ENCODE data around the gene MAPK4.

The MAPK4 gene

GRCh38 chr18:50594942-50595341, 35.1 kb downstream of the MAPK4 start:
- Histone ChIP-seq H3K27me3 (ENCODE audit: insufficient read depth, low read length, poor library complexity, severe bottlenecking) (no peaks in the 10 kb centered on the region), H3K36me3 (ENCODE audit: insufficient read depth, low read length) (no peaks in the 10 kb centered on the region), H3K9me3 (ENCODE audit: insufficient read depth, low read depth, low read length) (no peaks in the 10 kb centered on the region), H2AFZ (ENCODE audit: low read length) (no peak overlapping the region), H3K9me2 (replicated peaks; ENCODE audit: low read depth, low read length) (no peaks in the 10 kb centered on the region), H4K20me1 (ENCODE audit: insufficient read depth, low read length, poor library complexity, severe bottlenecking) (no peaks in the 10 kb centered on the region), H3F3A (ENCODE audit: low read depth) (no peaks in the 10 kb centered on the region), H3K79me2 (ENCODE audit: insufficient read depth, low read length) (no peaks in the 10 kb centered on the region), H3K4me3 (ENCODE audit: low read length, poor library complexity, severe bottlenecking) (no peak overlapping the region), H3K9ac (ENCODE audit: low read depth, low read length, poor library complexity, severe bottlenecking) (no peak overlapping the region), H3K4me1 (ENCODE audit: insufficient read depth, low read length, poor library complexity, severe bottlenecking) (no peaks in the 10 kb centered on the region), H3K4me2 (ENCODE audit: low read depth, low read length, poor library complexity, severe bottlenecking) (no peak overlapping the region)
- TF ChIP-seq EZH2phosphoT487 (IDR thresholded peaks at IDR 0.05; ENCODE audit: borderline replicate concordance) (no peak), CTCF (conservative IDR thresholded peaks at IDR 0.05; ENCODE audit: low read length) (no peak)

DNA sequence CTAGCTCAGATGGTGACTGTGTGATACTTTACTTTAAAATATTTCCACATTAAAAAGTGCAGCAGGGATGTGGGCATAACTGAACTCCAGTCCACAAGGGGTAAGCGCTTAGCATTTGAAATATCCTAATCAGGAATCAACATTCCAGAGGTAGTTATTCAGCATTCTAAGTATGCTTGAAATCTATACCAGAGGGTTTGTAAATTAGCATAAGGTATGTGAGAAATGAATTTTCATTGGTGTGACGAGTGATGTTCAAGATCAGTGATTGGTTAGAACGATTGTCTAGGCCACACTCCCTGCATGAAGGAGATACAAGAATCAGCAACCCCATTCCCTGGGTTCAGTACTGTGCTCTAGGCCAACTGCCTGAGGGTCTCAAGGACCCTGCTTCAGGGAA, 42.6 kb downstream of the MAPK4 start:
- Histone ChIP-seq H3K4me3 (ENCODE audit: low read length, poor library complexity, severe bottlenecking) (no peak overlapping the region), H3K79me2 (ENCODE audit: insufficient read depth, low read length) (no peaks in the 10 kb centered on the region), H3K4me2 (ENCODE audit: low read depth, low read length, poor library complexity, severe bottlenecking) (no peak overlapping the region), H3F3A (ENCODE audit: low read depth) (no peaks in the 10 kb centered on the region), H3K36me3 (ENCODE audit: insufficient read depth, low read length) (no peaks in the 10 kb centered on the region), H3K9ac (ENCODE audit: low read depth, low read length, poor library complexity, severe bottlenecking) (no peak overlapping the region), H2AFZ (ENCODE audit: low read length) (no peak overlapping the region), H3K4me1 (ENCODE audit: insufficient read depth, low read length, poor library complexity, severe bottlenecking) (no peaks in the 10 kb centered on the region), H3K9me2 (replicated peaks; ENCODE audit: low read depth, low read length) (no peaks in the 10 kb centered on the region), H4K20me1 (ENCODE audit: insufficient read depth, low read length, poor library complexity, severe bottlenecking) (no peaks in the 10 kb centered on the region), H3K27me3 (ENCODE audit: insufficient read depth, low read length, poor library complexity, severe bottlenecking) (no peaks in the 10 kb centered on the region), H3K9me3 (ENCODE audit: insufficient read depth, low read depth, low read length) (no peaks in the 10 kb centered on the region)
- TF ChIP-seq CTCF (conservative IDR thresholded peaks at IDR 0.05; ENCODE audit: low read length) (no peak), EZH2phosphoT487 (IDR thresholded peaks at IDR 0.05; ENCODE audit: borderline replicate concordance) (no peak)

- H3K4me3 ChIP-seq (ENCODE audit: low read length, poor library complexity, severe bottlenecking): no peak overlapping the region
- no peaks in the 10 kb centered on the region for H3K9me3 ChIP-seq (ENCODE audit: insufficient read depth, low read depth, low read length)
- TF ChIP-seq CTCF (conservative IDR thresholded peaks at IDR 0.05; ENCODE audit: low read length): no peak
- TF ChIP-seq EZH2phosphoT487 (IDR thresholded peaks at IDR 0.05; ENCODE audit: borderline replicate concordance): no peak
- no peaks in the 10 kb centered on the region for H3K27me3 ChIP-seq (ENCODE audit: insufficient read depth, low read length, poor library complexity, severe bottlenecking)
- no peaks in the 10 kb centered on the region for H3K36me3 ChIP-seq (ENCODE audit: insufficient read depth, low read length)
- H2AFZ ChIP-seq (ENCODE audit: low read length): no peak overlapping the region
- no peaks in the 10 kb centered on the region for H3K79me2 ChIP-seq (ENCODE audit: insufficient read depth, low read length)
- no peaks in the 10 kb centered on the region for H3K4me1 ChIP-seq (ENCODE audit: insufficient read depth, low read length, poor library complexity, severe bottlenecking)
- H3K9ac ChIP-seq (ENCODE audit: low read depth, low read length, poor library complexity, severe bottlenecking): no peak overlapping the region
- H3K4me2 ChIP-seq (ENCODE audit: low read depth, low read length, poor library complexity, severe bottlenecking): no peak overlapping the region
- H4K20me1 ChIP-seq (ENCODE audit: insufficient read depth, low read length, poor library complexity, severe bottlenecking): no peaks in the 10 kb centered on the region
- H3F3A ChIP-seq (ENCODE audit: low read depth): no peaks in the 10 kb centered on the region
- no peaks in the 10 kb centered on the region for H3K9me2 ChIP-seq (replicated peaks; ENCODE audit: low read depth, low read length)
Measured at GRCh38 chr18:50606609-50607008, 46.7 kb downstream of the MAPK4 start.
